Neural cell (in vitro differentiated cells): ENCODE data around the gene NDUFA12. TPM values are rescaled to one million over a fixed set of nuclear protein-coding genes. Genes with fewer than 3 reads are reported as not detected.

Experiments
- H2AFZ ChIP-seq: fragments of 200-600, 300-800 bp; sonication (generic), shearing (Covaris generic); 2 replicates; pipeline ENCODE4 v1.6.0; 2014; ENCODE audit warnings: low read depth, mild to moderate bottlenecking, antibody characterized with exemption, low read length, moderate library complexity
- H3F3A ChIP-seq: fragments of 200-600 bp; shearing (Covaris generic); 2 replicates; pipeline ENCODE4 v1.6.1; 2016; ENCODE audit warnings: mild to moderate bottlenecking, moderate library complexity, mixed read lengths, antibody characterized with exemption, low read length; ENCODE audit not compliant: insufficient read depth, poor library complexity, severe bottlenecking
- H3K27ac ChIP-seq: fragments of 200-600, 300-800 bp; sonication (generic), shearing (Covaris generic); 2 replicates; pipeline ENCODE4 v1.5.1; 2014; ENCODE audit warnings: mild to moderate bottlenecking, low read length, moderate library complexity
- H3K27me3 ChIP-seq: fragments of 300-800, 200-600 bp; sonication (generic), shearing (Covaris generic); 2 replicates; pipeline ENCODE4 v1.6.0; 2014; ENCODE audit warnings: mild to moderate bottlenecking, low read depth, low read length, moderate library complexity; ENCODE audit not compliant: insufficient read depth
- H3K36me3 ChIP-seq: fragments of 300-800, 200-600 bp; sonication (generic), shearing (Covaris generic); 2 replicates; pipeline ENCODE4 v1.5.1; 2014; ENCODE audit warnings: mild to moderate bottlenecking, antibody characterized with exemption, low read length, moderate library complexity; ENCODE audit not compliant: insufficient read depth
- H3K4me2 ChIP-seq: fragments of 300-800, 200-600 bp; sonication (generic), shearing (Covaris generic); 2 replicates; pipeline ENCODE4 v1.6.0; 2014; ENCODE audit warnings: mild to moderate bottlenecking, low read length
- H3K4me3 ChIP-seq: fragments of 300-800, 200-600 bp; sonication (generic), shearing (Covaris generic); 2 replicates; pipeline ENCODE4 v1.5.1; 2014; ENCODE audit warnings: mild to moderate bottlenecking, low read length, moderate library complexity
- H3K79me2 ChIP-seq: fragments of 200-600 bp; shearing (Covaris generic); replicated peaks from 2 replicates; pipeline ENCODE4 v1.6.0; 2014; ENCODE audit warnings: mild to moderate bottlenecking, low read length, moderate library complexity; ENCODE audit not compliant: insufficient read depth
- H3K9ac ChIP-seq: fragments of 300-800, 200-600 bp; sonication (generic), shearing (Covaris generic); 2 replicates; pipeline ENCODE4 v1.6.1; 2016; ENCODE audit warnings: mild to moderate bottlenecking, low read length, mixed read lengths
- H3K9me2 ChIP-seq: fragments of 200-600 bp; shearing (Covaris generic); 2 replicates; pipeline ENCODE4 v1.6.1; 2016; ENCODE audit warnings: mild to moderate bottlenecking, low read length, mixed read lengths; ENCODE audit not compliant: insufficient read depth
- H3K9me3 ChIP-seq: fragments of 200-600, 300-800 bp; sonication (generic), shearing (Covaris generic); 2 replicates; pipeline ENCODE4 v1.6.1; 2016; ENCODE audit warnings: mild to moderate bottlenecking, mixed run types, low read length, moderate library complexity, mixed read lengths
- H4K20me1 ChIP-seq: fragments of 200-600 bp; shearing (Covaris generic); 2 replicates; pipeline ENCODE4 v1.6.1; 2016; ENCODE audit warnings: mild to moderate bottlenecking, mixed run types; ENCODE audit not compliant: insufficient read depth
- CTCF ChIP-seq: fragments of 450-650 bp; IDR thresholded peaks from 2 replicates; pipeline ENCODE4 v1.5.1; 2014; ENCODE audit warnings: antibody characterized with exemption, mild to moderate bottlenecking, moderate library complexity; ENCODE audit not compliant: poor library complexity, severe bottlenecking
- EP300 ChIP-seq: fragments of 450-650 bp; conservative IDR thresholded peaks from 2 replicates; pipeline ENCODE4 v1.6.1; 2014; ENCODE audit warnings: antibody characterized with exemption, mild to moderate bottlenecking, moderate library complexity; ENCODE audit not compliant: poor library complexity, severe bottlenecking
- EZH2 ChIP-seq: fragments of 200-600, 300-800 bp; shearing (Covaris generic), sonication (generic); IDR thresholded peaks from 2 replicates; pipeline ENCODE4 v1.6.1; 2014; ENCODE audit warnings: antibody characterized with exemption, low read length, borderline replicate concordance, mild to moderate bottlenecking; ENCODE audit not compliant: insufficient read depth, poor library complexity, severe bottlenecking
- MXI1 ChIP-seq: fragments of 450-650 bp; conservative IDR thresholded peaks from 2 replicates; pipeline ENCODE4 v1.6.1; 2014; ENCODE audit warnings: antibody characterized with exemption, mild to moderate bottlenecking; ENCODE audit not compliant: poor library complexity, severe bottlenecking
- POLR2AphosphoS5 ChIP-seq: IDR thresholded peaks from 2 replicates; pipeline ENCODE4 v1.6.1; 2012
- RAD21 ChIP-seq: fragments of 450-650 bp; conservative IDR thresholded peaks from 2 replicates; pipeline ENCODE4 v1.6.1; 2014; ENCODE audit warnings: antibody characterized with exemption, mild to moderate bottlenecking, moderate library complexity
- REST ChIP-seq: IDR thresholded peaks from 2 replicates; pipeline ENCODE4 v1.6.1; 2012; ENCODE audit warnings: borderline replicate concordance
- SMC3 ChIP-seq: fragments of 450-650 bp; conservative IDR thresholded peaks from 2 replicates; pipeline ENCODE4 v1.6.1; 2014; ENCODE audit warnings: antibody characterized with exemption, mild to moderate bottlenecking, moderate library complexity; ENCODE audit not compliant: poor library complexity
- TAF1 ChIP-seq: IDR thresholded peaks from 2 replicates; pipeline ENCODE4 v1.6.1; 2012; ENCODE audit warnings: low read depth
- polyA plus RNA-seq: library from polyadenylated mRNA; depleted of rRNA; stranded (reverse); fragments of >200 nt; gene quantifications from 2 replicates; pipeline ENCODE4 v1.2.3, GENCODE V29; 2014

Gene NDUFA12
- polyA plus RNA-seq, 1 donor from 2014 or later: 357 TPM

- TF ChIP-seq EP300: no peak
Measured at GRCh38 chr12:94997726-94998125, 5.8 kb downstream of the NDUFA12 start (continued).

GRCh38 chr12:94997061-94997460, 6.4 kb downstream of the NDUFA12 start:
- no peak overlapping the region for H2AFZ ChIP-seq
- H3K9me3 ChIP-seq: no peaks in the 10 kb centered on the region
- no peaks in the 10 kb centered on the region for H4K20me1 ChIP-seq
- no peaks in the 10 kb centered on the region for H3K27me3 ChIP-seq
- H3K4me2 ChIP-seq: no peak overlapping the region
- H3K4me3 ChIP-seq: no peak overlapping the region
- no peaks in the 10 kb centered on the region for H3K9me2 ChIP-seq
- H3K36me3 ChIP-seq: no peaks in the 10 kb centered on the region
- H3F3A ChIP-seq: no peaks in the 10 kb centered on the region
- TF ChIP-seq SMC3 (no peak), POLR2AphosphoS5 (no peak), EZH2 (no peak), RAD21 (no peak), MXI1 (no peak), CTCF (no peak), REST (no peak), TAF1 (no peak), EP300 (no peak)
- no peak overlapping the region for H3K27ac ChIP-seq
- no peak overlapping the region for H3K9ac ChIP-seq
- H3K79me2 ChIP-seq: peaks cover 20% of the 10 kb centered on the region

GRCh38 chr12:94994312-94994711, 9.2 kb downstream of the NDUFA12 start:
- H3K27ac ChIP-seq: no peak overlapping the region

More at GRCh38 chr12:94994312-94994711, 9.2 kb downstream of the NDUFA12 start:
- Histone ChIP-seq H3K36me3 (no peaks in the 10 kb centered on the region), H3K4me2 (no peak overlapping the region), H3K27me3 (no peaks in the 10 kb centered on the region), H3K4me3 (no peak overlapping the region), H3K9me2 (no peaks in the 10 kb centered on the region), H3K9ac (no peak overlapping the region), H3K79me2 (peaks cover 7% of the 10 kb centered on the region), H4K20me1 (no peaks in the 10 kb centered on the region), H3F3A (no peaks in the 10 kb centered on the region), H2AFZ (no peak overlapping the region), H3K9me3 (no peaks in the 10 kb centered on the region)
- TF ChIP-seq MXI1 (no peak), EP300 (no peak), POLR2AphosphoS5 (no peak), TAF1 (no peak), SMC3 (no peak), REST (no peak), EZH2 (no peak), RAD21 (no peak), CTCF (no peak)
